GM18861 (cell line): Measurements from ENCODE around the gene WNT16.

Source experiments
- ATAC-seq: cut with Tn5 transposase; IDR thresholded peaks from one replicate; pipeline ENCODE4 v1.9.1; 2021; ENCODE audit not compliant: unreplicated experiment

Gene WNT16

DNA sequence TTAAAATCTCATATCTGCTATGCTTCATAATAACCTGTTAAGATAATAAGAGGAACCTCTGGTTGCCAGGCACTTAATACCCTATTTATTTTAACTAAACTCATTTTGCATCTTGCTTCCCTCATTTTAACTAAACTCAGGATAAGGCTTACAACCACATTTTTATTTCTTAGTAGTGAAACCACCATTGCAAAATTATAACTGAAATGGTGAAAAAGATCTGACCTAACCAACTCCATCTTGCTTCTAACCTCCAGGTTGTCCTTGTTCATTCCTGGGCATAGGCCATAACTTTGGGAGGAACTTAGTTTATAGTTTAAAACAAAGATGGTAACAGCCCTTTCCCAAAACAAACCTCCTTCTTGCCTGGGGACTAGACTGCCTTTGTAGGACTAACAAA, 61.3 kb downstream of the WNT16 start:
- ATAC-seq, result no peak

DNA sequence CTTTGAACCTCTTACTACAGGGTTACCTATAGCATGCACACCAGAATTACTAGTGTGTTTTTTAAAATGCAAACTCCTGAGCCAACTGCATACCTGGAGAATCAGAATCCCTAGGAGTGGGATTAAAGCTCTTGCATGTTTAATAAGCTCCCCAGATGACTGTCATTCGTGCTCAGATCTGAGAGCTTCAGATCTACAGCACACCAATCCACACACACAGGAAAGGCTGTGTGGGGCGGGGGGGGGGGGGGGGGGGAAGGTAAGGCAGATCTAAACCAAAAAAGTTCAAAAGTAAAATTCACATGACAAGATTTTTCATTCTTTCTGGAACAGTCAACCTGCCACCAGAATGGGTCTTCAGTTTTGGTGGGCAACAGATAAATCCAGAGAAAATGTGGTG, 61.8 kb downstream of the WNT16 start:
- no peak for ATAC-seq
